Activated CD4-positive, alpha-beta T cell treated with anti-CD3 and anti-CD28 coated beads, Interleukin-2, amount 10 ng/mL, durations not matched to agents 24 days and 14 days (primary cell): ENCODE data around the gene MAN2B2. TPM values are rescaled to one million over a fixed set of nuclear protein-coding genes. Genes with fewer than 3 reads are reported as not detected.
"Not testable (repeated sequence)": the region's sequence is repeated elsewhere in the genome, so short reads cannot be mapped to it uniquely, and the experiment has no call there.

Source experiments
- DNase-seq: peaks from one replicate; pipeline ENCODE4 v3.0.0; 2022
- H3K27ac Mint-ChIP-seq: one replicate; pipeline ENCODE4 v1.8.0; 2022; ENCODE audit warnings: mild to moderate bottlenecking, mixed read lengths
- H3K27me3 Mint-ChIP-seq: one replicate; pipeline ENCODE4 v1.8.0; 2022; ENCODE audit warnings: mixed read lengths
- H3K36me3 Mint-ChIP-seq: one replicate; pipeline ENCODE4 v1.8.0; 2022; ENCODE audit warnings: low read depth, mild to moderate bottlenecking, mixed read lengths
- H3K4me1 Mint-ChIP-seq: one replicate; pipeline ENCODE4 v1.8.0; 2021; ENCODE audit warnings: mixed read lengths
- H3K4me3 Mint-ChIP-seq: one replicate; pipeline ENCODE4 v1.8.0; 2022; ENCODE audit warnings: mild to moderate bottlenecking, moderate library complexity, mixed read lengths
- H3K9me3 Mint-ChIP-seq: one replicate; pipeline ENCODE4 v1.8.0; 2021; ENCODE audit warnings: mixed read lengths
- intact Hi-C: fragments of 100-400 bp; cut with micrococcal nuclease; formaldehyde crosslinking; loops from one replicate; pipeline ENCODE4 v1.15.1; 2023
- total RNA-seq: library from RNA; stranded (reverse); gene quantifications from 2 replicates; pipeline ENCODE4 v1.2.3, GENCODE V29; 2022

Gene MAN2B2
- total RNA-seq, 1 donor from 2014 or later = 14.9 TPM

DNA sequence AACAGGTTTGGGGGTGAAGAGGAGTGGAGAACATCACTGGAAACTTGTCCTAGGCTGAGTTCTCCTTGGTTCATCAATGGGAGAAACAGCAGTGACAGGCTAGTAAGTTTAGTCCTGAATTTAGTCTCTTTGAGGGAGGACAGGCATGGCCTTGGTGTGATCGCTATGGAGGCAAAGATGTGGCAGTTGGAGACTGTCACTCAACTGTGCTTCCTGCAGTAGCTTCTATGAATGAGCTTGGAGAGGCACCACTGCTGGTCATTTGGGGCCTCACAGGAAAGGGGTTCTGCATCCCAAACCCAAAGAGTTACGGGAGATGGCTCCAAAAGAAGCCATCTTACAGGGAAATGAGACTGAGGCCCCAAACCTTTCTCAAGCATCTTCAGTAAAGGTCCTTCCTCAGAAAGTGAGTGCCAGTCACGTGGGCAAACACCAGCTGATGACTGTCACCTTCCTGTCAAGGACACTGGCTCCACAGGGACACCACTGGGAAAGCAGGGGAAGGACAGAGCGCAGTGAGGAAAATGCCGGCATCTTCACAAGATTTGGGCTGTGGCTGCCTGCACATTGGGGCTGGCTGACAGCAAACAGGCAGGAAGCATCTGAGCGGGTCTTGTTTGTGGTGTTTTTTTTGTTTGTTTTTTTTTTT lies 72.7 kb downstream of the MAN2B2 start:
- Mint-ChIP-seq H3K9me3 (no peaks in the 10 kb centered on the region), H3K27ac (no peak overlapping the region)
- DNase-seq = no peak

DNA sequence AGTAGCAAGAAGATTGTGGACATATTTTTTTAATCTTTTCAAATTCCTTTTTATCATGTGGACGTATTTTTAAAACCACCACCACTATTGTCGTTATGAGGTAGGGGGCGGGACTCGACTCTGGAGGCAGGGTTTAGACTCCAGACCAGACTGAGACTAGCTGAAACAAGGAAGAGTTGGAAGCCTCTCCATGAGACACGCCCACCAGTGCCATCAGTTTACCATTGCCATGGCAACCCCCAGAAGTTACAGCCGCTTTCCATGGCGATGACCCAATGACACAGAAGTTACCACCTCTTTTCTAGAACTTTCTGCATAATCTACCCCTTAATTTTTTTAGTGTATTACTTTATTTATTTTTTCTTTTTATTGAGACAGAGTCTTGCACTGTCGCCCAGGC lies 74.2 kb downstream of the MAN2B2 start:
- H3K27me3 Mint-ChIP-seq = peaks cover under 1% of the 10 kb centered on the region
- no peak for DNase-seq
- peaks cover 2% of the 10 kb centered on the region for H3K36me3 Mint-ChIP-seq
- H3K4me1 Mint-ChIP-seq = no peaks in the 10 kb centered on the region
- H3K27ac Mint-ChIP-seq = no peak overlapping the region
- no peak overlapping the region for H3K4me3 Mint-ChIP-seq
- no peaks in the 10 kb centered on the region for H3K9me3 Mint-ChIP-seq
- intact Hi-C loops = no loop called here

More for the DNA sequence above, 72.7 kb downstream of the MAN2B2 start:
- Mint-ChIP-seq H3K27me3 (no peaks in the 10 kb centered on the region), H3K4me1 (peaks cover 7% of the 10 kb centered on the region), H3K4me3 (no peak overlapping the region), H3K36me3 (peaks cover 13% of the 10 kb centered on the region)
- intact Hi-C loops = no loop called here

DNA sequence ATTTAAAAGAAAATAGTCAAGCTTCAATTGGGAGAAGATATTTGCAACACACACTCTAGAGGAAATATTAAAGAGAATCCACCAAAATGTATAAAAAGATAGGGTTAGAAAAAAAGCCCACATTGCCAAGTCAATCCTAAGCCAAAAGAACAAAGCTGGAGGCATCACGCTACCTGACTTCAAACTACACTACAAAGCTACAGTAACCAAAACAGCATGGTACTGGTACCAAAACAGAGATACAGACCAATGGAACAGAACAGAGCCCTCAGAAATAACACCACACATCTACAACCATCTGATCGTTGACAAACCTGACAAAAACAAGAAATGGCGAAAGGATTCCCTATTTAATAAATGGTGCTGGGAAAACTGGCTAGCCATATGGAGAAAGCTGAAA lies 79.2 kb downstream of the MAN2B2 start:
- H3K4me3 Mint-ChIP-seq, DNase-seq, H3K27me3 Mint-ChIP-seq, intact Hi-C loops, H3K27ac Mint-ChIP-seq, H3K36me3 Mint-ChIP-seq, H3K9me3 Mint-ChIP-seq, H3K4me1 Mint-ChIP-seq: not testable (repeated sequence)

DNA sequence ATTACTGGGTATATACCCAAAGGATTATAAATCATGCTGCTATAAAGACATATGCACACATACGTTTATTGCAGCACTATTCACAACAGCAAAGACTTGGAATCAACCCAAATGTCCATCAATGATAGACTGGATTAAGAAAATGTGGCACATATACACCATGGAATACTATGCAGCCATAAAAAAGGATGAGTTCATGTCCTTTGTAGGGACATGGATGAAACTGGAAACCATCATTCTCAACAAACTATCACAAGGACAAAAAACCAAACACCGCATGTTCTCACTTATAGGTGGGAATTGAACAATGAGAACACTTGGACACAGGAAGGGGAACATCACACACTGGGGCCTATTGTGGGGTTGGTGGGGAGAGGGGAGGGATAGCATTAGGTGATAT lies 80.3 kb downstream of the MAN2B2 start:
- H3K36me3 Mint-ChIP-seq, H3K27ac Mint-ChIP-seq, intact Hi-C loops: not testable (repeated sequence)

DNA sequence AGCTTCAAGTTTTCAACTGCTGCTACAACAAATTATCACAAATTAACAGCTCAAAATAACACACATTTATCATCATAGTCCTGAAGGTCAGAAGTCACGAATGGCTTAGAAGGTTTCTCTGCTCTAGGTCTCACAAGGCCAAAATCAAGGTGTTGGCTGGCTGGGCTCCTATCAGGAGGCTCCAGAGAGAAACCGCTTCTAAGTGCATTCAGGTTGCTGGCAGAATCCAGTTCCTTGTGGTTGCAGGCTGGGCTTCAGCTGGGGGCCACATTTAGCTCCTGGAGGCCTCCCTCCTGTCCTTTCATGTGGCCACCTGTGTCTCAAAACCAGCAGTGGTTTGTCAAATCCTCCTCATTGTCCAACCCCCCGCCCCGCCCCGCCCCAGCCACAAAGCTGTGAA lies 80.9 kb downstream of the MAN2B2 start:
- Mint-ChIP-seq H3K36me3 (peaks cover 1% of the 10 kb centered on the region), H3K27me3 (peaks cover 13% of the 10 kb centered on the region), H3K27ac (no peak overlapping the region), H3K4me1 (peaks cover 13% of the 10 kb centered on the region), H3K9me3 (no peaks in the 10 kb centered on the region), H3K4me3 (no peak overlapping the region)
- DNase-seq = no peak
- intact Hi-C loops = no loop called here

More for the DNA sequence above, 80.3 kb downstream of the MAN2B2 start:
- H3K9me3 Mint-ChIP-seq, H3K4me3 Mint-ChIP-seq, DNase-seq: not testable (repeated sequence)
- peaks cover 11% of the 10 kb centered on the region for H3K27me3 Mint-ChIP-seq
- peaks cover 11% of the 10 kb centered on the region for H3K4me1 Mint-ChIP-seq

DNA sequence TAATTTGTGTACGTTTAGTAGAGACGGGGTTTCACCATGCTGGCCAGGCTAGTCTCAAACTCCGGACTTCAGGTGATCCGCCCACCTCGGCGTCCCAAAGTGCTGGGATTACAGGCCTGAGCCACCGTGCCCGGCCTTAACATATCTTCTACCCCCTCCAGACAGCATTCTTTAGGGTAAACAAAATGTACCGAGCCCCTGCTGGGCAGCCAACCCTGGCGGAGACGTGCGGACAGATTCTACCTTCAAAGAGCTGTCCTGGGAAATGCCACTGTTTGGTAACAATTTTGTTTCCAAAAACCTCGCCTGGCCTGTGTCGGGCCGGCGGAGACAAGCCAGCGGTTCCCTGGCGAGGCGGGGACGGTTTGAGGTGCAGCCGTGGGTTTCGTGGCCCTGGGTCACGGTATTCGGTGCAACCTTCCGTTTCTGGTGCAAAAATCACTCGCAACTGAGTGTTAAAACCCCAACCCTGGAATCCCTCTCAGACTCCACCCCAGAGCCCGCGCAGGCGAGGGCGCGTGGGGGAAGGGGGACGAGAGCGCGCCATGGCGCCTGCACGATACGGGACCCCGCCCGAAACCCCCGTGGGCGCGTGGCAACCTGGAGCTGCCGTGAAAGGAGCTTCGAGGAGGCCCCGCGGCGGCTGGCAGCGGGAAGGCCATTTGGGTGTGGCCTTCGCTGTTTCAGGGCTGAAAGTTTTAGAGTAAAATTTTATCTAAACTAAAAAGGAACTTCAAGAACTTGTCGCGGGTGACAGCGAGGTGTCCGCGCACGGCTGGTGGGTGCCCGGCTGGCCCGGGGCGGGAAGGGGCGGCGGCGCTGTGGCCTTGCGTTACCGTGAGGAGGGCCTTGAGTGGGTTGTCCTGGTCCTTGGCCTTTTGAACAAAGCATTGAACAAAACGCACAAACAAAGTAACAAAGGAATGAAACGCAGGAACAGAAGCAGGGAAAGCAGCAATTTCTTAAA lies 82.5 kb downstream of the MAN2B2 start:
- H3K4me3 Mint-ChIP-seq = no peak overlapping the region
- H3K36me3 Mint-ChIP-seq = peaks cover 1% of the 10 kb centered on the region
- intact Hi-C loops = no loop called here

DNA sequence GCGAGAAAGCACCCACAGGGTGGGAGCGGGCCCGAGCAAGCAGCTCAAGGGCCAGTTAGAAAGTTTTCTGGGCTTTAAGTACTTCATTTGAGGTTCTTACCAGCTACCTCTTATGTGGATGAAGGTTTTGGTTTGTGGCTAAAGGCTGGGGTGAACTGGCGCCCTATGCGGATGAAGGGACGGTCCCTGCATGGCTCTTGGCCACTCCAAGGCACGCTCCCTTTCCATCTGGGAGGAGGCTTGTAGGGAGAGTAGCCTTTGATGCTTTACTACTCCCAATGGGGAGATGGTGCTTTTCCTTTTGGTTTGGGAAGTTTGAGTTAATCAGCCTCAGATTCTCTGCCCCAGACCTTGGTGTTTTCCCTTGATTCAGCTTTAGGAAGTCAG lies 83.2 kb downstream of the MAN2B2 start:
- no peak for DNase-seq
- Mint-ChIP-seq H3K4me1 (peaks cover 13% of the 10 kb centered on the region), H3K27ac (no peak overlapping the region), H3K27me3 (peaks cover 31% of the 10 kb centered on the region), H3K4me3 (peak overlapping the region; percentile 74), H3K36me3 (peaks cover 1% of the 10 kb centered on the region), H3K9me3 (no peaks in the 10 kb centered on the region)
- intact Hi-C loops = no loop called here

More for the DNA sequence above, 82.5 kb downstream of the MAN2B2 start:
- Mint-ChIP-seq H3K27me3 (peaks cover 24% of the 10 kb centered on the region), H3K9me3 (no peaks in the 10 kb centered on the region), H3K27ac (no peak overlapping the region), H3K4me1 (peaks cover 13% of the 10 kb centered on the region)
- no peak for DNase-seq

DNA sequence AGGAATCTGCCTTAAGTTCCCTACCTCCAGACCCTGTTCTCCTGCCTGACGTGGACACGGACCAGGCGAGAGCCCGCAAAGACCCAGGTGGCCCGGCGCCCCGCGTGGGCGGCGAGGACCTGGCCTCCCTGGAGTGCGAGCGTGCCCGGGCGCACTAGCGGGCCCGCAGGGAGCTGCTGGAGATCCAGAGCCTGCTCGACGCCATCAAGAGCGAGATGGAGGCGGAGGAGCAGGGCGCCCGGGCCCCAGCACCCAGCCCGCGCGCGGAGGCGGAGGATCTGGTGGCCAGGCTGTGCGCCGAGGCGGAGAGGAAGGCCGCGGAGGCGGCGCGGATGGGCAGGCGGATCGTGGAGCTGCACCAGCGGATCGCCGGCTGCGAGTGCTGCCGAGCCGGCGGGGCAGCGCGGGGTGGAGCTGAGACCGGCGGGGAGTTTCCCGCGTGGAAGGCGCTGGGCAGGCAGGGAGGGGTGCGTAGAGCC lies 83.6 kb downstream of the MAN2B2 start:
- H3K27me3 Mint-ChIP-seq = peaks cover 35% of the 10 kb centered on the region
- peaks cover 1% of the 10 kb centered on the region for H3K36me3 Mint-ChIP-seq
- no peaks in the 10 kb centered on the region for H3K9me3 Mint-ChIP-seq
- peak overlapping the region; percentile 74 for H3K4me3 Mint-ChIP-seq
- H3K27ac Mint-ChIP-seq = no peak overlapping the region
- DNase-seq = peak; percentile 85
- peaks cover 13% of the 10 kb centered on the region for H3K4me1 Mint-ChIP-seq
- intact Hi-C loops = no loop called here

DNA sequence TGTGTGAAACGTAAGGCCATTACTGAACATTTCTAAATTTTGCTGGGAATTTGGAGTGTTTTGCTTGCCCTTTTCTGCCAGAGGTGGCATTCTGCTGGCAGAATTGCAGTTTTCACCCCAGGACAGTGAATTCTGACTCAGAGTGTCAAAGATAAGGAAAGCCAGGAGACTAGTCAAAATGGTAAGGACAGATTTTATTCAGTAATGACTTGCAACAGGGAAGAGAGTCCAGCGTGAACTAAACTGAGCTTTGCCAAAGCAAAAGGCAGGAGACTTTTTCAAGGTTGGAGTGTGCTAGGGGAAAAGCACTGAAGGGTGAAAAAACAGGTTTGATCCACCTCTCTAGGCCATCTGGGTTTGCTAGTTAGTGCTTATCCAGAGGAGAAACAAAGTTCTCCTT lies 84.9 kb downstream of the MAN2B2 start:
- peaks cover 13% of the 10 kb centered on the region for H3K4me1 Mint-ChIP-seq

DNA sequence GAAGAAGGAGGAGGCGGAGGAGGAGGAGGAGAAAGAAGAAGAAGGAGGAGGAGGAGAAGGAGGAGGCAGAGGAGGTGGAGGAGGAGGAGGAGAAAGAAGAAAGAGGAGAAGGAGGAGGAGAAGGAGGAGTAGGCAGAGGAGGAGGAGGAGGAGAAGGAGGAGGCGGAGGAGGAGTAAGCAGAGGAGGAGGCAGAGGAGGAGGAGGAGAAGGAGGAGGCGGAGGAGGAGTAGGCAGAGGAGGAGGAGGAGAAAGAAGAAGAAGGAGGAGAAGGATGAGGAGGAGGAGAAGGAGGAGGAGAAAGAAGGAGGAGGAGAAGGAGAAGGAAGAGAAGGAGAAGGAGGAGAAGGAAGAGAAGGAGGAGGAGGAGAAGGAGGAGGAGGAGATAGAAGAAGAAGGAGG lies 85.4 kb downstream of the MAN2B2 start:
- Mint-ChIP-seq H3K4me1 (peaks cover 13% of the 10 kb centered on the region), H3K27ac (no peak overlapping the region), H3K9me3 (no peaks in the 10 kb centered on the region), H3K36me3 (peaks cover 1% of the 10 kb centered on the region), H3K4me3 (no peak overlapping the region), H3K27me3 (peaks cover 34% of the 10 kb centered on the region)
- no peak for DNase-seq
- intact Hi-C loops = no loop called here

More for the DNA sequence above, 84.9 kb downstream of the MAN2B2 start:
- Mint-ChIP-seq H3K27ac (no peak overlapping the region), H3K9me3 (no peaks in the 10 kb centered on the region), H3K27me3 (peaks cover 34% of the 10 kb centered on the region), H3K4me3 (no peak overlapping the region), H3K36me3 (peaks cover 1% of the 10 kb centered on the region)
- intact Hi-C loops = no loop called here
- no peak for DNase-seq

DNA sequence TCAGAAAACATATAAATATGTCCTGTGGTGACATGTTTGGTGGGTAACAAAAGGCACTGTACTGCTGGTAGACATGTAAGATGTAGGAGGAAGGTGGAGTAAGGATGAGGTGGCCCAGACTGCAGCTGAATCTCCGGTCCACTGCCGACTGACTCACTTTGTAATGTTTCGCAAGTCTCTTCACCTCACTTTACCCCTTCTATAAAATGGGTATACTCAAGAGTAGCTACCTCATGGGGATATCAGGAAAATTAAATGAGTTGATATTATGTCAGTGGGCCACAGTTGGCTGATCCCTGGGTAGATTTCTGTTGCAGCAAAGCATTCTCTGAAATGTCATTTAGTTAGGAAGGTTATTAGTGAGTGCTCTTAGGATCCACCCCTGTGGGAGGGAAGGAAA lies 87.6 kb downstream of the MAN2B2 start:
- Mint-ChIP-seq H3K4me1 (peaks cover 13% of the 10 kb centered on the region), H3K36me3 (peaks cover 1% of the 10 kb centered on the region), H3K4me3 (no peak overlapping the region), H3K27ac (no peak overlapping the region), H3K27me3 (peaks cover 34% of the 10 kb centered on the region), H3K9me3 (no peaks in the 10 kb centered on the region)
- DNase-seq = no peak
- intact Hi-C loops = no loop called here

DNA sequence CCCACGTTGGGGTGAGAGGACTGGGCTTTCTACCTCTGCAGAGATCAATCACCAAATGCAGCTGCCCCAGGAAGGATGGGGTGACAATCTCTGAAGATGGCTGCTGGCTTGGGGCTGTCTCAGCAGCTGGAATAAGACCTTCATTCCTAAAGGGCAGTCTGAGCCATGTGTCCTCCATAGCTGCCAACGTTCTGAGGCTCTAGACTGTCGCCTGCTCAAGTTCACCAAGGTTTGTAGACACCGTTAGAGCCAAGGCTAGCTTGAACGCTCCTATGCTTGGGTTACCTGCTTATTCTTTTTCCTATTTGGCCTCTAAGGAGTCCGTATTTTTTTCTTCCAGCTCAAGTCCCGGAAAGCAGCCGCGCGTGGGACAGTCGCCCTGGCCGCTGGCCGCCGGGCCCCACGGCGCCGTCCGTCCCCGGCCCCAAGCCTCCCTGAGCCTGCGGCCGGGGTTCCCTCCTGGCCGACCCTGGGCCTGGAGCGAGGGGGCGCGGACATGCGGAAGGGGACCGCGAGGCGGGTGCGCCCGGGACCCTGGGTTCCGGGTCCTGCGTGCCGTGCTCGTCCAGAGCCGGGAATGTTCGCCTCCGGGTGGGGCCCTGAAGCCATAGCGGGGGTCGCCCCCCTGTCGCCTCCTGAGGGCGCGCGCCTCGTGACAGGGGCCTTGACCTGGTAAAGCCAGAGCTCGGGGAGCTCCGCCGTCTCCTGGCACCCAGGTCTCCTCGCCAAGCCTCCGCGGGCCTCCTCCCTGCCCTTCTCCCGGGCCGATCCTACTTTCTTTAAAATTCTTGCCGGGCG lies 88.8 kb downstream of the MAN2B2 start:
- peak overlapping the region; percentile 45 for H3K4me3 Mint-ChIP-seq
- H3K27ac Mint-ChIP-seq = no peak overlapping the region
- DNase-seq = no peak
- intact Hi-C loops = no loop called here
- no peaks in the 10 kb centered on the region for H3K9me3 Mint-ChIP-seq
- H3K4me1 Mint-ChIP-seq = peaks cover 9% of the 10 kb centered on the region
- peaks cover 1% of the 10 kb centered on the region for H3K36me3 Mint-ChIP-seq
- H3K27me3 Mint-ChIP-seq = peaks cover 33% of the 10 kb centered on the region

DNA sequence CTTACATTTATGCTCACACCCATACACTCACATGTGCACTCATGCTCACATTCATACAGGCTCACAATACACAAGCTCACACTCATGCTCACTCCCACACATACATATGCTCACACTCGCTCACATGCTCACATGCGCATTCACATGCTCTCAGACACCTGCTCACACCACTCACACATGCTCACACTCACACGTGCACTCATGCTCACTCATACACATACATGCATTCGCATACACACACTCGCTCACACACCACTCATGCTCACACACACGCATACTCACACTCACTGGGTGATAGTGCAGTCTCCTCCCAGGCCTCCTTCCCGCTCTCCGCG lies 90.3 kb downstream of the MAN2B2 start:
- Mint-ChIP-seq H3K27ac (no peak overlapping the region), H3K36me3 (peaks cover 2% of the 10 kb centered on the region), H3K4me3 (no peak overlapping the region), H3K4me1 (peaks cover 2% of the 10 kb centered on the region), H3K9me3 (no peaks in the 10 kb centered on the region), H3K27me3 (peaks cover 27% of the 10 kb centered on the region)
- intact Hi-C loops = no loop called here
- DNase-seq = no peak

DNA sequence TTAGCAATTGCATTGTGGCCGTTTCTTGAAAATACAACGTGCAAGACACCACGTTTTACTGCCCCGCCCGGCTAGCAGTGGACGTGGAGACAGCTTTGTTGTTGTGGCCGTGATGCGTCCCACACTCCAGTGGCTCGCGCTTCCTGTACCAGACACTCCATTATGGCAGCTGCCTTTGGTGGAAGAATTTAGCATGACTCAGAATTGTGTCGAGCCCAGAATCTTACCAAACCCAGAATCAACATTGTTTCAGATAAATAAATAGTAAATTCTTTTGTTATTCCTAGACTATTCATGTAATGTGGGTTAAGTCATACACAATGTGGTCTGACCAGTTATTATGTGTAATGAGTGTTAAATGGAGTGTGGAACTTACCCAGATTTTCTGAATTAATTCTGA lies 93.4 kb downstream of the MAN2B2 start:
- intact Hi-C loops = no loop called here
- no peak overlapping the region for H3K27ac Mint-ChIP-seq
- H3K4me3 Mint-ChIP-seq = no peak overlapping the region
- peaks cover 3% of the 10 kb centered on the region for H3K4me1 Mint-ChIP-seq
- peaks cover 5% of the 10 kb centered on the region for H3K27me3 Mint-ChIP-seq
- DNase-seq = no peak
- H3K9me3 Mint-ChIP-seq = no peaks in the 10 kb centered on the region
- H3K36me3 Mint-ChIP-seq = peaks cover 2% of the 10 kb centered on the region
